Measurements from ENCODE around the gene PCDHB3. TPM values are rescaled to one million over a fixed set of nuclear protein-coding genes. Genes with fewer than 3 reads are reported as not detected.

Gene PCDHB3
- total and polyA plus RNA-seq, 2 experiments from 2014 or later: 5.2 to 15.3 TPM

DNA sequence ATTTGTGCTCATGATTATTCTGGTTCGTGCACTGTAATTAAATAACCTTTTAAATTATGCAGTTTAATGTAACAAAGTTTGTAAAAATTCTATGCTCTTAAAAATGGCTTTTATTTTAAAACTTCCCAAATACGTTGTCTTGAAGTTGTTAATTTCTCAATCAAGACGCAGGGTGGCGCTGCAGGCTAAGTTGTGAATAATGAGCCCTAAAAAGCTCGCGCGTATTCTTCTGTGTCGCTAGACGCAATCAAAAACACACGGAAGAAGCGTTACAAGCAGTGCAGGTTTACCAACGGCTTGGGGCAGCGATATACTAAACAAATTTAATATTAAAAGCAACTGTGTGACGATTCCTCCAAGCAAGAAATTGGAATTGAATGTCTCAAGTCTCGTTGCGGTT, 21.3 kb downstream of the PCDHB3 start, which contains the start of gene PCDHB4:
TSS of gene PCDHB4 (plus strand) at position 256 of the 400 bp plus-strand sequence. CDS start 181 bp downstream, outside the sequence.
- H3K4me2 ChIP-seq: peak within 1 kb of the TSS; percentile 63
- DNase-seq (ENCODE audit: low spot score) (peak; percentile 92), ATAC-seq (0 out of 3 replicates have a peak, but pooled peaks have one; percentile 32)
- H3K4me3 ChIP-seq: peak within 1 kb of the TSS; percentile 36
- no peak within 1 kb of the TSS for H3K27ac Mint-ChIP-seq
- no peaks in the 10 kb centered on the region for H3K27me3 ChIP-seq (ENCODE audit: insufficient read depth)
- H3K36me3 ChIP-seq (ENCODE audit: insufficient read depth): no peaks in the 10 kb centered on the region
- TF ChIP-seq, protein P1, sequence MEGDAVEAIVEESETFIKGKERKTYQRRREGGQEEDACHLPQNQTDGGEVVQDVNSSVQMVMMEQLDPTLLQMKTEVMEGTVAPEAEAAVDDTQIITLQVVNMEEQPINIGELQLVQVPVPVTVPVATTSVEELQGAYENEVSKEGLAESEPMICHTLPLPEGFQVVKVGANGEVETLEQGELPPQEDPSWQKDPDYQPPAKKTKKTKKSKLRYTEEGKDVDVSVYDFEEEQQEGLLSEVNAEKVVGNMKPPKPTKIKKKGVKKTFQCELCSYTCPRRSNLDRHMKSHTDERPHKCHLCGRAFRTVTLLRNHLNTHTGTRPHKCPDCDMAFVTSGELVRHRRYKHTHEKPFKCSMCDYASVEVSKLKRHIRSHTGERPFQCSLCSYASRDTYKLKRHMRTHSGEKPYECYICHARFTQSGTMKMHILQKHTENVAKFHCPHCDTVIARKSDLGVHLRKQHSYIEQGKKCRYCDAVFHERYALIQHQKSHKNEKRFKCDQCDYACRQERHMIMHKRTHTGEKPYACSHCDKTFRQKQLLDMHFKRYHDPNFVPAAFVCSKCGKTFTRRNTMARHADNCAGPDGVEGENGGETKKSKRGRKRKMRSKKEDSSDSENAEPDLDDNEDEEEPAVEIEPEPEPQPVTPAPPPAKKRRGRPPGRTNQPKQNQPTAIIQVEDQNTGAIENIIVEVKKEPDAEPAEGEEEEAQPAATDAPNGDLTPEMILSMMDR (conservative IDR thresholded peaks at IDR 0.05; ENCODE audit: low read depth in 2 of 2): peak; percentile 83 to 96
- TF ChIP-seq ZNF114 (CRISPR knock-in tag; IDR thresholded peaks at IDR 0.05): no peak
- no peaks in the 10 kb centered on the region for H3K9me2 ChIP-seq (ENCODE audit: insufficient read depth)
- no peak within 1 kb of the TSS for H3K27ac ChIP-seq (ENCODE audit: low read depth)
- H4K20me1 ChIP-seq (replicated peaks; ENCODE audit: insufficient read depth): no peaks in the 10 kb centered on the region
- no peaks in the 10 kb centered on the region for H3K27me3 Mint-ChIP-seq (ENCODE audit: insufficient read depth, low read depth, poor library complexity)
- H3K79me2 ChIP-seq (replicated peaks; ENCODE audit: insufficient read depth): no peaks in the 10 kb centered on the region
- no peaks in the 10 kb centered on the region for H3K4me1 ChIP-seq (ENCODE audit: insufficient read depth)
- H3K4me1 Mint-ChIP-seq: no peaks in the 10 kb centered on the region
- H3K4me3 Mint-ChIP-seq: no peak within 1 kb of the TSS; the same call in 2 of the 3 replicates
- H3F3A ChIP-seq (replicated peaks; ENCODE audit: low read depth): no peaks in the 10 kb centered on the region
- no peak within 1 kb of the TSS for H2AFZ ChIP-seq
- peaks cover 5% of the 10 kb centered on the region; the same call in 1 of the 3 replicates for H3K9me3 Mint-ChIP-seq
- peaks cover 25% of the 10 kb centered on the region for H3K36me3 Mint-ChIP-seq (ENCODE audit: low read depth)

DNA sequence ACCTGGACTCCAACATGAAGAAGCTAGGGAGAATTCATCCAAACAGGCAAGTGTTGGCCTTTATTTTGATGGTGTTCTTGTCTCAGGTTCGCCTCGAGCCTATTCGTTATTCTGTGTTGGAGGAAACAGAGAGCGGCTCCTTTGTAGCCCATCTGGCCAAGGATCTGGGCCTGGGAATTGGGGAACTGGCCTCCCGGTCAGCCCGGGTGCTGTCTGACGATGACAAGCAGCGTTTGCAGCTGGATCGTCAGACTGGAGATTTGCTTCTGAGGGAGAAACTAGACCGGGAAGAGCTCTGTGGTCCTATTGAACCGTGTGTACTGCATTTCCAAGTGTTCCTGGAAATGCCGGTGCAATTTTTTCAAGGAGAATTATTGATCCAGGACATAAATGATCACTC, 21.7 kb downstream of the PCDHB3 start:
- no peaks in the 10 kb centered on the region for H3K4me1 Mint-ChIP-seq
- 0 out of 2 replicates have a peak, but pooled peaks cover 3% of the 10 kb centered on the region for H3K4me1 ChIP-seq (ENCODE audit: insufficient read depth)
- H3K9me3 Mint-ChIP-seq: peaks cover 3% of the 10 kb centered on the region; the same call in 1 of the 3 replicates
- H3K9me2 ChIP-seq (ENCODE audit: insufficient read depth): no peaks in the 10 kb centered on the region
- H3K27ac Mint-ChIP-seq: no peak overlapping the region
- peaks cover 22% of the 10 kb centered on the region for H3K36me3 Mint-ChIP-seq (ENCODE audit: low read depth)
- no peaks in the 10 kb centered on the region for H3K79me2 ChIP-seq (replicated peaks; ENCODE audit: insufficient read depth)
- no peak for ATAC-seq
- no peak overlapping the region; the same call in 2 of the 3 replicates for H3K4me3 Mint-ChIP-seq
- H4K20me1 ChIP-seq (replicated peaks; ENCODE audit: insufficient read depth): no peaks in the 10 kb centered on the region
- H3K36me3 ChIP-seq (ENCODE audit: insufficient read depth): no peaks in the 10 kb centered on the region
- H3K27ac ChIP-seq (ENCODE audit: low read depth): no peak overlapping the region
- peak overlapping the region; percentile 63 for H3K4me2 ChIP-seq
- H3F3A ChIP-seq (replicated peaks; ENCODE audit: low read depth): no peaks in the 10 kb centered on the region
- peak overlapping the region; percentile 36 for H3K4me3 ChIP-seq
- no peak overlapping the region for H2AFZ ChIP-seq
- no peak for DNase-seq (ENCODE audit: low spot score)
- no peaks in the 10 kb centered on the region for H3K27me3 ChIP-seq (ENCODE audit: insufficient read depth)
- H3K27me3 Mint-ChIP-seq (ENCODE audit: insufficient read depth, low read depth, poor library complexity): peaks cover 1% of the 10 kb centered on the region
- no peak for TF ChIP-seq NANOG (IDR thresholded peaks at IDR 0.05; ENCODE audit: borderline replicate concordance)
- TF ChIP-seq, protein P2, sequence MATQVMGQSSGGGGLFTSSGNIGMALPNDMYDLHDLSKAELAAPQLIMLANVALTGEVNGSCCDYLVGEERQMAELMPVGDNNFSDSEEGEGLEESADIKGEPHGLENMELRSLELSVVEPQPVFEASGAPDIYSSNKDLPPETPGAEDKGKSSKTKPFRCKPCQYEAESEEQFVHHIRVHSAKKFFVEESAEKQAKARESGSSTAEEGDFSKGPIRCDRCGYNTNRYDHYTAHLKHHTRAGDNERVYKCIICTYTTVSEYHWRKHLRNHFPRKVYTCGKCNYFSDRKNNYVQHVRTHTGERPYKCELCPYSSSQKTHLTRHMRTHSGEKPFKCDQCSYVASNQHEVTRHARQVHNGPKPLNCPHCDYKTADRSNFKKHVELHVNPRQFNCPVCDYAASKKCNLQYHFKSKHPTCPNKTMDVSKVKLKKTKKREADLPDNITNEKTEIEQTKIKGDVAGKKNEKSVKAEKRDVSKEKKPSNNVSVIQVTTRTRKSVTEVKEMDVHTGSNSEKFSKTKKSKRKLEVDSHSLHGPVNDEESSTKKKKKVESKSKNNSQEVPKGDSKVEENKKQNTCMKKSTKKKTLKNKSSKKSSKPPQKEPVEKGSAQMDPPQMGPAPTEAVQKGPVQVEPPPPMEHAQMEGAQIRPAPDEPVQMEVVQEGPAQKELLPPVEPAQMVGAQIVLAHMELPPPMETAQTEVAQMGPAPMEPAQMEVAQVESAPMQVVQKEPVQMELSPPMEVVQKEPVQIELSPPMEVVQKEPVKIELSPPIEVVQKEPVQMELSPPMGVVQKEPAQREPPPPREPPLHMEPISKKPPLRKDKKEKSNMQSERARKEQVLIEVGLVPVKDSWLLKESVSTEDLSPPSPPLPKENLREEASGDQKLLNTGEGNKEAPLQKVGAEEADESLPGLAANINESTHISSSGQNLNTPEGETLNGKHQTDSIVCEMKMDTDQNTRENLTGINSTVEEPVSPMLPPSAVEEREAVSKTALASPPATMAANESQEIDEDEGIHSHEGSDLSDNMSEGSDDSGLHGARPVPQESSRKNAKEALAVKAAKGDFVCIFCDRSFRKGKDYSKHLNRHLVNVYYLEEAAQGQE (IDR thresholded peaks at IDR 0.05; ENCODE audit: unreplicated experiment): no peak
- TF ChIP-seq CREB1 (CRISPR knock-in tag; IDR thresholded peaks at IDR 0.05; ENCODE audit: low read depth): no peak
- no peak for TF ChIP-seq EZH2 (IDR thresholded peaks at IDR 0.05; ENCODE audit: low read depth, unreplicated experiment)
- TF ChIP-seq JUNB (IDR thresholded peaks at IDR 0.05; ENCODE audit: unreplicated experiment): no peak
- TF ChIP-seq, protein P3, sequence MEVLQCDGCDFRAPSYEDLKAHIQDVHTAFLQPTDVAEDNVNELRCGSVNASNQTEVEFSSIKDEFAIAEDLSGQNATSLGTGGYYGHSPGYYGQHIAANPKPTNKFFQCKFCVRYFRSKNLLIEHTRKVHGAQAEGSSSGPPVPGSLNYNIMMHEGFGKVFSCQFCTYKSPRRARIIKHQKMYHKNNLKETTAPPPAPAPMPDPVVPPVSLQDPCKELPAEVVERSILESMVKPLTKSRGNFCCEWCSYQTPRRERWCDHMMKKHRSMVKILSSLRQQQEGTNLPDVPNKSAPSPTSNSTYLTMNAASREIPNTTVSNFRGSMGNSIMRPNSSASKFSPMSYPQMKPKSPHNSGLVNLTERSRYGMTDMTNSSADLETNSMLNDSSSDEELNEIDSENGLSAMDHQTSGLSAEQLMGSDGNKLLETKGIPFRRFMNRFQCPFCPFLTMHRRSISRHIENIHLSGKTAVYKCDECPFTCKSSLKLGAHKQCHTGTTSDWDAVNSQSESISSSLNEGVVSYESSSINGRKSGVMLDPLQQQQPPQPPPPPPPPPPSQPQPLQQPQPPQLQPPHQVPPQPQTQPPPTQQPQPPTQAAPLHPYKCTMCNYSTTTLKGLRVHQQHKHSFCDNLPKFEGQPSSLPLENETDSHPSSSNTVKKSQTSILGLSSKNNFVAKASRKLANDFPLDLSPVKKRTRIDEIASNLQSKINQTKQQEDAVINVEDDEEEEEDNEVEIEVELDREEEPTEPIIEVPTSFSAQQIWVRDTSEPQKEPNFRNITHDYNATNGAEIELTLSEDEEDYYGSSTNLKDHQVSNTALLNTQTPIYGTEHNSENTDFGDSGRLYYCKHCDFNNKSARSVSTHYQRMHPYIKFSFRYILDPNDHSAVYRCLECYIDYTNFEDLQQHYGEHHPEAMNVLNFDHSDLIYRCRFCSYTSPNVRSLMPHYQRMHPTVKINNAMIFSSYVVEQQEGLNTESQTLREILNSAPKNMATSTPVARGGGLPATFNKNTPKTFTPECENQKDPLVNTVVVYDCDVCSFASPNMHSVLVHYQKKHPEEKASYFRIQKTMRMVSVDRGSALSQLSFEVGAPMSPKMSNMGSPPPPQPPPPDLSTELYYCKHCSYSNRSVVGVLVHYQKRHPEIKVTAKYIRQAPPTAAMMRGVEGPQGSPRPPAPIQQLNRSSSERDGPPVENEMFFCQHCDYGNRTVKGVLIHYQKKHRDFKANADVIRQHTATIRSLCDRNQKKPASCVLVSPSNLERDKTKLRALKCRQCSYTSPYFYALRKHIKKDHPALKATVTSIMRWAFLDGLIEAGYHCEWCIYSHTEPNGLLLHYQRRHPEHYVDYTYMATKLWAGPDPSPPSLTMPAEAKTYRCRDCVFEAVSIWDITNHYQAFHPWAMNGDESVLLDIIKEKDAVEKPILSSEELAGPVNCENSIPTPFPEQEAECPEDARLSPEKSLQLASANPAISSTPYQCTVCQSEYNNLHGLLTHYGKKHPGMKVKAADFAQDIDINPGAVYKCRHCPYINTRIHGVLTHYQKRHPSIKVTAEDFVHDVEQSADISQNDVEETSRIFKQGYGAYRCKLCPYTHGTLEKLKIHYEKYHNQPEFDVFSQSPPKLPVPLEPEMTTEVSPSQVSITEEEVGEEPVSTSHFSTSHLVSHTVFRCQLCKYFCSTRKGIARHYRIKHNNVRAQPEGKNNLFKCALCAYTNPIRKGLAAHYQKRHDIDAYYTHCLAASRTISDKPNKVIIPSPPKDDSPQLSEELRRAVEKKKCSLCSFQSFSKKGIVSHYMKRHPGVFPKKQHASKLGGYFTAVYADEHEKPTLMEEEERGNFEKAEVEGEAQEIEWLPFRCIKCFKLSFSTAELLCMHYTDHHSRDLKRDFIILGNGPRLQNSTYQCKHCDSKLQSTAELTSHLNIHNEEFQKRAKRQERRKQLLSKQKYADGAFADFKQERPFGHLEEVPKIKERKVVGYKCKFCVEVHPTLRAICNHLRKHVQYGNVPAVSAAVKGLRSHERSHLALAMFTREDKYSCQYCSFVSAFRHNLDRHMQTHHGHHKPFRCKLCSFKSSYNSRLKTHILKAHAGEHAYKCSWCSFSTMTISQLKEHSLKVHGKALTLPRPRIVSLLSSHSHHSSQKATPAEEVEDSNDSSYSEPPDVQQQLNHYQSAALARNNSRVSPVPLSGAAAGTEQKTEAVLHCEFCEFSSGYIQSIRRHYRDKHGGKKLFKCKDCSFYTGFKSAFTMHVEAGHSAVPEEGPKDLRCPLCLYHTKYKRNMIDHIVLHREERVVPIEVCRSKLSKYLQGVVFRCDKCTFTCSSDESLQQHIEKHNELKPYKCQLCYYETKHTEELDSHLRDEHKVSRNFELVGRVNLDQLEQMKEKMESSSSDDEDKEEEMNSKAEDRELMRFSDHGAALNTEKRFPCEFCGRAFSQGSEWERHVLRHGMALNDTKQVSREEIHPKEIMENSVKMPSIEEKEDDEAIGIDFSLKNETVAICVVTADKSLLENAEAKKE (CRISPR knock-in tag; IDR thresholded peaks at IDR 0.05): no peak
